Large intestine (tissue), 3 donors: ENCODE data around the gene FEM1B. TPM values are rescaled to one million over a fixed set of nuclear protein-coding genes. Genes with fewer than 3 reads are reported as not detected.
A peak's percentile ranks its signal among the peaks of the same experiment; 100 is the strongest.

ENCODE experiments used
- DNase-seq, 2 donors: peaks; one replicate each; pipeline versions ENCODE4 v3.0.0 to v3.0.0-alpha.2; 2013
- H3K27ac ChIP-seq: one replicate; pipeline ENCODE4 v1.5.1; 2013; ENCODE audit warnings: low read length
- H3K27me3 ChIP-seq: 2 replicates; pipeline ENCODE4 v1.6.1; 2013; ENCODE audit warnings: low read length; ENCODE audit not compliant: control insufficient read depth, insufficient read depth
- H3K36me3 ChIP-seq: 2 replicates; pipeline ENCODE4 v1.6.1; 2013; ENCODE audit warnings: low read length; ENCODE audit not compliant: control insufficient read depth, insufficient read depth
- H3K4me1 ChIP-seq: one replicate; pipeline ENCODE4 v1.6.1; 2013; ENCODE audit warnings: low read length; ENCODE audit not compliant: control insufficient read depth, insufficient read depth
- H3K4me3 ChIP-seq: one replicate; pipeline ENCODE4 v1.5.1; 2013; ENCODE audit warnings: low read length
- H3K9me3 ChIP-seq: one replicate; pipeline ENCODE4 v1.6.1; 2013; ENCODE audit warnings: mild to moderate bottlenecking, low read depth, low read length, moderate library complexity; ENCODE audit not compliant: control insufficient read depth
- WGBS: methylation state at CpG from one replicate; pipeline ENCODE4 v1.1.5; 2013; ENCODE audit warnings: low lambda C conversion rate; ENCODE audit not compliant: insufficient coverage; 5-methylcytosine and 5-hydroxymethylcytosine counted together
- polyA plus RNA-seq: library from polyadenylated mRNA; unstranded; fragments of 120-200 nt; gene quantifications from one replicate; pipeline ENCODE4 v1.2.1, GENCODE V29; 2013

Gene FEM1B
- polyA plus RNA-seq, 1 donor: 49.3 TPM

- no peak overlapping the region for H3K27ac ChIP-seq
- WGBS: no CpG with 5 or more reads among the region's 3 CpGs
These were observed 20.8 kb downstream of the FEM1B start for GRCh38 chr15:68298336-68298735.

DNA sequence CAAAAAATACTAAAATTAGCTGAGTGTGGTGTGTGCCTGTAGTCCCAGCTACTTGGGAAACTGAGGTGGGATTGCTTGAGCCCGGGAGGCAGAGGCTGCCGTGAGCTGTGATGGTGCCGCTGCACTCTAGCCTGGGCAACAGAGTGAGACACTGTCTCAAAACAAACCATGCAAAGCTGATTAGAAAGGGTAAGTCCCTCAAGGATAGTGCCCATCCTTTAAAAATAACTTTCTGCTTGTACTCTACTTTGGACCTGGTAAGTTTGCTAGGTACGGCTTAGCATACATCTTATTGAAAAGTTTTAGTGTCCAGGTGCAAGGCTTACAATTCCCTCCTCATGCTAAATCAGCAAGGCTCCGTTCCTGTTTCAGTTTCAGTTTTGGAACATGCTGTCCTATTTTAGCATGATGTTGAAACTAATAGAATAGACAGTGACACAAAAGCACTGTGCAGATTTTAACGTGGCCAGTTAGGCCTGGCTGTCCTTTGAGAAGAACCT lies 21.4 kb downstream of the FEM1B start:
- H3K4me3 ChIP-seq: no peak overlapping the region
- DNase-seq: peak in 1 of 2 donors; percentile 60
- peak overlapping the region; percentile 51 for H3K27ac ChIP-seq

More at GRCh38 chr15:68298336-68298735, 20.8 kb downstream of the FEM1B start:
- no peaks in the 10 kb centered on the region for H3K9me3 ChIP-seq
- no peaks in the 10 kb centered on the region for H3K27me3 ChIP-seq
- no peak for DNase-seq
- peaks cover 24% of the 10 kb centered on the region for H3K4me1 ChIP-seq
- peaks cover 4% of the 10 kb centered on the region for H3K36me3 ChIP-seq
- no peak overlapping the region for H3K4me3 ChIP-seq

DNA sequence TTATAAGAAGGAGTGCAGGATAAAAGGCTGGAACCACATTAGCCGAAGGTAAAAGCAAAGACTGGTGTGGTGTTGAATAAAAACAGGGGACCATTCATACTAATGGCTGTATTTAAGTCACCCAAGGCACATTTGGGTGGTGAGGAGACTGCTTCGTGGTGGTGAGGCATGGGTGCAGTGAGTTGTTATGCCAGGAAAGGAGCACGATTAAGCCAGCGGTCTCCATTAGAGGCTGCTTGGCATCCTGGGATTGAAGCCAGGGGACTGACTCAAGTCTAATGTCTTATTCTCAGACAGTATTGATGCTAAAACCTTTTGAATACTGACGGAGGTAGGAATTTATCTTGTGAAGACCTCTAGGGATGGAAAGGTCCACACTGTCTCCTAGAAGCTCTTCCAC lies 21.9 kb downstream of the FEM1B start:
- Histone ChIP-seq H3K36me3 (peaks cover 4% of the 10 kb centered on the region), H3K9me3 (no peaks in the 10 kb centered on the region), H3K27me3 (no peaks in the 10 kb centered on the region), H3K4me1 (peaks cover 26% of the 10 kb centered on the region), H3K27ac (peak overlapping the region; percentile 51), H3K4me3 (no peak overlapping the region)
- no peak for DNase-seq
- WGBS: 100% methylated on average over 1 of the region's 5 CpGs

More for the DNA sequence above, 21.4 kb downstream of the FEM1B start:
- Histone ChIP-seq H3K4me1 (peaks cover 24% of the 10 kb centered on the region), H3K9me3 (no peaks in the 10 kb centered on the region), H3K36me3 (peaks cover 4% of the 10 kb centered on the region), H3K27me3 (no peaks in the 10 kb centered on the region)
- 43% methylated on average over 2 of the region's 6 CpGs for WGBS

GRCh38 chr15:68300115-68300940 lies 22.8 kb downstream of the FEM1B start:
- peaks cover 34% of the 10 kb centered on the region for H3K4me1 ChIP-seq
- peak; percentile 65 to 83 for DNase-seq
- no peaks in the 10 kb centered on the region for H3K27me3 ChIP-seq
- peak overlapping the region; percentile 51 for H3K27ac ChIP-seq
- WGBS: no CpG with 5 or more reads among the region's 6 CpGs
- no peak overlapping the region for H3K4me3 ChIP-seq
- no peaks in the 10 kb centered on the region for H3K9me3 ChIP-seq
- peaks cover 4% of the 10 kb centered on the region for H3K36me3 ChIP-seq

- H3K9me3 ChIP-seq: no peaks in the 10 kb centered on the region
- peaks cover 37% of the 10 kb centered on the region for H3K4me1 ChIP-seq
- no peak overlapping the region for H3K4me3 ChIP-seq
- no peaks in the 10 kb centered on the region for H3K27me3 ChIP-seq
- H3K27ac ChIP-seq: no peak overlapping the region
- H3K36me3 ChIP-seq: peaks cover 4% of the 10 kb centered on the region
- DNase-seq: no peak
- no CpG with 5 or more reads among the region's 8 CpGs for WGBS
These were observed 23.8 kb downstream of the FEM1B start for GRCh38 chr15:68301301-68301700.

DNA sequence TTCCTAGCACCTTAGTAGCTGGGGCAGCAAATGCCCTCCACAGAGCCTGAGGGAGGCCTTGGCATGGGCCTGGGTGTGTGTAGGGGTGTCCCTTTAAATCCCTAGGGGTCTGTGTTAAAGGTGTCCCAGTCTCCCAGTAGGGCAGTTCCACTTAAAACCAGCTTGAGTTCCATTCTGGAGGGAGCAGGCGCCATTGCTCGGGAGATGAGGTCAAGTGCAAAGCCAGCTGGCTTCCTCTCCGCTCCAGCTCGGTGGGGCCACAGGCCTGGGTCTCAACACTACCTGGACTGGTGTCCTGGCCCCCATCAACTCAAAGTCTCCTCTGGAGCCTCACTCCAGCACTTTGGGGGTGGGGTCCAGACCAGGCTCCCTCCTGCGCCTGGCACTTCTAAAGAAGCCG lies 25.2 kb downstream of the FEM1B start:
- H3K27me3 ChIP-seq: no peaks in the 10 kb centered on the region
- peaks cover 1% of the 10 kb centered on the region for H3K36me3 ChIP-seq
- DNase-seq: no peak
- H3K27ac ChIP-seq: no peak overlapping the region
- peaks cover 37% of the 10 kb centered on the region for H3K4me1 ChIP-seq
- no CpG with 5 or more reads among the region's 6 CpGs for WGBS
- H3K4me3 ChIP-seq: no peak overlapping the region
- H3K9me3 ChIP-seq: no peaks in the 10 kb centered on the region

DNA sequence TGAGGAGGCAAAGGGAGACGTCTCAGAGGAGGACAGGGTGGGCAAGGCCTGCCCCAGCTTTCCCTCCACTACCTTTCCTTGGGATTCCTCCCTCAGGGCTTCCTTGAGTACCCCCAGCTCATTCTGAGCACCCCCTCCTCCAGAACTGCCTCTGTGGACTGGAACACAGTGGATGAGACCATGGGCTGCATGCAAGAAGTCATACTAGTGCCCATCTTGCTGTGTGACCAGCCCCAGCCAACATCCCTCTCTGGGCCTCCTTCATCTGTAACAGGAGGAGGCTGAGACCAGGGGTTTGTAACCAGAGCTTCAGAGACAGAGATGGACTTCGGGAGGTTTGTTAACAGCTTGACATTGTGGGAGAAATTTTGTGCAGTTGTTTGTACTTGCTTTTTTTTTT lies 25.6 kb downstream of the FEM1B start:
- H3K9me3 ChIP-seq: no peaks in the 10 kb centered on the region
- H3K4me1 ChIP-seq: peaks cover 37% of the 10 kb centered on the region
- H3K36me3 ChIP-seq: no peaks in the 10 kb centered on the region
- WGBS: no CpG with 5 or more reads among the region's 2 CpGs
- no peaks in the 10 kb centered on the region for H3K27me3 ChIP-seq
- H3K27ac ChIP-seq: no peak overlapping the region
- no peak for DNase-seq
- no peak overlapping the region for H3K4me3 ChIP-seq

GRCh38 chr15:68303560-68304436 lies 26.3 kb downstream of the FEM1B start:
- WGBS: 100% methylated on average over 1 of the region's 15 CpGs
- Histone ChIP-seq H3K4me3 (no peak overlapping the region), H3K27me3 (no peaks in the 10 kb centered on the region), H3K4me1 (peaks cover 35% of the 10 kb centered on the region), H3K9me3 (no peaks in the 10 kb centered on the region), H3K36me3 (no peaks in the 10 kb centered on the region), H3K27ac (no peak overlapping the region)
- no peak for DNase-seq

DNA sequence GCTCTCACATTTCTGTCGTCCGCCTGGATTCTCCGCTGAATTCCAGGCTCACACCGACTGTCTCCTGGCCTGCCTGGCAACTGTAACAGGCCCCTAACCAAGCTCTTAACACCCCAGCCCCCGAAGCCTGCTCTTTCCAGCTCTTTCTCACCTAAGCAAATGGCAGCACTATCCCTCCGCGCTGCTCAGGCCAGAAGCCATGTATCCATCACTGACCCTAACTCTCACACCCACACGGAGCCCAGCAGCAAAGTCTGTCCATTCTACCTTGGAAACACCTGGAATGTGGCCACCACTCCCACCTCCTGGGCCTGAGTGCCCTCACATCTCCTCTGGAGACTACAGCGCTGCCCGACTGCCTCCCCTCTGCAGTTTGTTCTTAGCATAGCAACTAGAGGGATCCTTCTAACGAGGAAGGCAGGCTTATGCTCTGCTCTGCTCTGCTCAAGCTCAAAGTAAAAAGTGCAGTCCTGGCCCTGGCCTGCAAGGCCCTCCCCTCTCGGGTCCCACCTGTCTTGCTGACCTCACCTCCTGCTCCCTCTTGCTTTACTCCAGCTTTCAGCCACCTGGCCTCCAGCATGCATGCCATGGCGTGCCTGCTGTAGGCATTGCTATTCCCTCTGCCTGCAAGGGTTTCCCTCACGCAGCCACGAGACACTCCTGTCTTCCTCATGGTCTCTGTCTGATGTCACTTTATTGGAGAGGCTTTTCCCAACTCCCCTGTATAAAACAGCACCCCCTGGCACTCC lies 27.2 kb downstream of the FEM1B start:
- WGBS: 40% methylated on average over 1 of the region's 15 CpGs
- Histone ChIP-seq H3K9me3 (no peaks in the 10 kb centered on the region), H3K27me3 (no peaks in the 10 kb centered on the region), H3K4me3 (no peak overlapping the region), H3K27ac (no peak overlapping the region), H3K36me3 (no peaks in the 10 kb centered on the region), H3K4me1 (peaks cover 26% of the 10 kb centered on the region)
- DNase-seq: peak in 1 of 2 donors; percentile 36

DNA sequence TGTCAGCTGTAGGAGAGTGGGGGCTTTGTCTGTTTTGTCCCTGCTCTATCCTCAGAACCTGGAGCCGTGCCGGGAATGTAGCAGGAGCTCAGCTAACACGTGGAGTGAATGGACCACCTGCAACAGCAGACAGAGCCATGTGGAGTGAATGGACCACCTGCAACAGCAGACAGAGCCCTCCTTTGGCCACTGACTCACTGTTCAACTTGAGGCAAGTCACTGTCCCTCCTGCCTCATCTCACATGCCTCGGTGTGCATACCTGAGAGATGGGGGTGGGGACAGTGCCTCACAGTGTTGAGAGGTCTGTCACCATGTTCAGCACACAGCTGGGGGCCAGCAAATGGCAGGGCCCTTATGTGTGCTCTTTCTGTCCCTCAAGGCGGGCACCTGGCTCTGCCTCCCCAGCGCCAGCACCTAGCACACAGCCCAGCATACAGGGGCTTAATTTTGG lies 27.9 kb downstream of the FEM1B start:
- Histone ChIP-seq H3K27ac (no peak overlapping the region), H3K9me3 (no peaks in the 10 kb centered on the region), H3K27me3 (no peaks in the 10 kb centered on the region), H3K36me3 (no peaks in the 10 kb centered on the region), H3K4me3 (no peak overlapping the region), H3K4me1 (peaks cover 19% of the 10 kb centered on the region)
- DNase-seq: no peak
- no CpG with 5 or more reads among the region's 6 CpGs for WGBS
